Vagina (tissue), 2 donors: Measurements from ENCODE around the gene CASTOR2.

ENCODE experiments used
- POLR2A ChIP-seq, 2 donors: fragments of 450-650 bp; IDR thresholded peaks; one replicate each; pipeline ENCODE4 v1.6.1; 2017; ENCODE audit warnings: antibody characterized with exemption in 2 of 2, mild to moderate bottlenecking in 2 of 2, moderate library complexity in 2 of 2
- TF ChIP-seq, protein P1 (sequence below), 3 experiments: fragments of 450-650 bp in 2 of 3; fragments of 200-600 bp in 1 of 3; sonication (generic) in 1 of 3; IDR thresholded peaks; one replicate each; pipeline ENCODE4 v1.5.1; 2017 to 2019; ENCODE audit warnings: antibody characterized with exemption in 3 of 3, mild to moderate bottlenecking in 2 of 3, moderate library complexity in 2 of 3

DNA sequence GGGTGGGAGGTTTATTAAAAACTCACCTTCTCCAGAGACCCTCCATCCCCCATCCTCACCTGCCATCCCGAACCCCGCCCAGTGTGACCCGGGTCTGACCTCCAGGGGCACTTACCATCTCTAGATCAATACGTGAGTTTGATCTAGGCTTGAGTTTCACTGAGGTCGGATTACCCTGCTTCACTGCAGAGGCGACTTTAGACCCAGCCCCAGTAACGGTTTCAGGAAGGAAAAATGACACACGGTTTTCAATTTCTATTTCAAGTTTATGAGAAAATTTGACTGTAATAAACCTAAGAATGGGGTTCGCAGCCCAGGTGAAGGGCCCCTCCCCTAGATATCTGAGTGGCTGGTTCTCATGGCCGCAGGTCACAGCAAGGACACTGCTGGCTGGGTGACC is 76.0 kb downstream of the CASTOR2 start:
- TF ChIP-seq, protein P1, sequence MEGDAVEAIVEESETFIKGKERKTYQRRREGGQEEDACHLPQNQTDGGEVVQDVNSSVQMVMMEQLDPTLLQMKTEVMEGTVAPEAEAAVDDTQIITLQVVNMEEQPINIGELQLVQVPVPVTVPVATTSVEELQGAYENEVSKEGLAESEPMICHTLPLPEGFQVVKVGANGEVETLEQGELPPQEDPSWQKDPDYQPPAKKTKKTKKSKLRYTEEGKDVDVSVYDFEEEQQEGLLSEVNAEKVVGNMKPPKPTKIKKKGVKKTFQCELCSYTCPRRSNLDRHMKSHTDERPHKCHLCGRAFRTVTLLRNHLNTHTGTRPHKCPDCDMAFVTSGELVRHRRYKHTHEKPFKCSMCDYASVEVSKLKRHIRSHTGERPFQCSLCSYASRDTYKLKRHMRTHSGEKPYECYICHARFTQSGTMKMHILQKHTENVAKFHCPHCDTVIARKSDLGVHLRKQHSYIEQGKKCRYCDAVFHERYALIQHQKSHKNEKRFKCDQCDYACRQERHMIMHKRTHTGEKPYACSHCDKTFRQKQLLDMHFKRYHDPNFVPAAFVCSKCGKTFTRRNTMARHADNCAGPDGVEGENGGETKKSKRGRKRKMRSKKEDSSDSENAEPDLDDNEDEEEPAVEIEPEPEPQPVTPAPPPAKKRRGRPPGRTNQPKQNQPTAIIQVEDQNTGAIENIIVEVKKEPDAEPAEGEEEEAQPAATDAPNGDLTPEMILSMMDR (IDR thresholded peaks at IDR 0.05), result no peak
- TF ChIP-seq POLR2A (IDR thresholded peaks at IDR 0.05), result no peak
